GM12874 (cell line): ENCODE results near the gene APPBP2.

Experiments
- CTCF ChIP-seq: IDR thresholded peaks from 2 replicates; pipeline ENCODE4 v1.5.1; 2011; ENCODE audit warnings: low read depth, mild to moderate bottlenecking, control low read depth, low read length, moderate library complexity; ENCODE audit not compliant: insufficient read depth

Gene APPBP2

GRCh38 chr17:60525685-60526514, at the start of gene APPBP2:
Gene APPBP2, minus strand, starts transcription at chr17:60526242. Its CDS starts 311 bp downstream, at chr17:60525931.
- TF ChIP-seq CTCF, result no peak

- no peak for TF ChIP-seq CTCF
Observed at GRCh38 chr17:60573236-60574051, 47.4 kb upstream of the APPBP2 start.

GRCh38 chr17:60565233-60565632, 39.2 kb upstream of the APPBP2 start:
- no peak for TF ChIP-seq CTCF

- TF ChIP-seq CTCF, result no peak
Observed at GRCh38 chr17:60563743-60564142, 37.7 kb upstream of the APPBP2 start.

GRCh38 chr17:60562421-60562820, 36.4 kb upstream of the APPBP2 start:
- TF ChIP-seq CTCF, result no peak

GRCh38 chr17:60560860-60561257, 34.8 kb upstream of the APPBP2 start:
- TF ChIP-seq CTCF, result no peak
